Keratinocyte (primary cell): ENCODE measurements around the gene GPN3. TPM values are rescaled to one million over a fixed set of nuclear protein-coding genes. Genes with fewer than 3 reads are reported as not detected.

Experiments
- DNase-seq: peaks from one replicate; pipeline ENCODE4 v3.0.0-alpha.2; 2011; ENCODE audit warnings: low read depth, missing footprints, low spot score
- FAIRE-seq: peaks from 2 replicates; lab custom pipeline; 2011; peaks lifted over from hg19 to GRCh38; lab: Jason Lieb, UNC
- H2AFZ ChIP-seq: 2 replicates; pipeline ENCODE4 v1.6.0; 2012; ENCODE audit warnings: low read length, control low read depth, inconsistent platforms; ENCODE audit not compliant: control insufficient read depth
- H3K27ac ChIP-seq: 2 replicates; pipeline ENCODE4 v1.5.1; 2011; ENCODE audit warnings: low read length; ENCODE audit not compliant: control insufficient read depth, insufficient read depth
- H3K27me3 ChIP-seq: 3 replicates; pipeline ENCODE4 v1.6.0; 2011; ENCODE audit warnings: low read length; ENCODE audit not compliant: control insufficient read depth, insufficient read depth; ENCODE audit errors: extremely low read depth
- H3K36me3 ChIP-seq, 2 experiments: 2 replicates in 1 of 2; 3 replicates in 1 of 2; pipeline ENCODE4 v1.5.1; 2011; ENCODE audit warnings: low read length in 2 of 2, mild to moderate bottlenecking in 1 of 2; ENCODE audit not compliant: control insufficient read depth in 2 of 2, insufficient read depth in 2 of 2; ENCODE audit errors: extremely low read depth in 1 of 2
- H3K4me1 ChIP-seq: 3 replicates; pipeline ENCODE4 v1.5.1; 2011; ENCODE audit warnings: low read length; ENCODE audit not compliant: control insufficient read depth, insufficient read depth; ENCODE audit errors: extremely low read depth
- H3K4me2 ChIP-seq: 3 replicates; pipeline ENCODE4 v1.6.0; 2011; ENCODE audit warnings: low read depth, low read length; ENCODE audit not compliant: control insufficient read depth, insufficient read depth; ENCODE audit errors: extremely low read depth
- H3K4me3 ChIP-seq, 3 experiments: fragments of 200-600 bp in 1 of 3; sonication (generic) in 1 of 3; 2 replicates in 2 of 3; 3 replicates in 1 of 3; pipeline ENCODE4 v1.5.1; 2011 to 2016; ENCODE audit warnings: low read length in 3 of 3, mild to moderate bottlenecking in 3 of 3, control low read depth in 2 of 3, inconsistent platforms in 1 of 3, low read depth in 1 of 3, mixed read lengths in 1 of 3, mixed run types in 1 of 3, moderate library complexity in 1 of 3; ENCODE audit not compliant: control insufficient read depth in 2 of 3, insufficient read depth in 2 of 3; ENCODE audit errors: extremely low read depth in 1 of 3
- H3K79me2 ChIP-seq: 2 replicates; pipeline ENCODE4 v1.6.0; 2012; ENCODE audit warnings: low read length; ENCODE audit not compliant: control insufficient read depth, insufficient read depth
- H3K9ac ChIP-seq: 3 replicates; pipeline ENCODE4 v1.6.0; 2011; ENCODE audit warnings: low read length; ENCODE audit not compliant: control insufficient read depth, insufficient read depth; ENCODE audit errors: extremely low read depth
- H3K9me1 ChIP-seq: 3 replicates; pipeline ENCODE4 v1.6.0; 2011; ENCODE audit warnings: low read length; ENCODE audit not compliant: control insufficient read depth, insufficient read depth; ENCODE audit errors: extremely low read depth
- H3K9me3 ChIP-seq: 2 replicates; pipeline ENCODE4 v1.5.1; 2012; ENCODE audit warnings: low read depth, low read length; ENCODE audit not compliant: control insufficient read depth
- H4K20me1 ChIP-seq: 3 replicates; pipeline ENCODE4 v1.6.0; 2011; ENCODE audit warnings: low read length; ENCODE audit not compliant: control insufficient read depth, insufficient read depth; ENCODE audit errors: extremely low read depth
- CTCF ChIP-seq, 3 experiments: IDR thresholded peaks in 1 of 3; conservative IDR thresholded peaks in 1 of 3; optimal IDR thresholded peaks in 1 of 3; 2 replicates in 2 of 3; 3 replicates in 1 of 3; pipeline versions ENCODE3 to v1.5.1; 2011; ENCODE audit warnings: low read length in 3 of 3, mild to moderate bottlenecking in 3 of 3, moderate library complexity in 2 of 3, control low read depth in 1 of 3, inconsistent platforms in 1 of 3; ENCODE audit not compliant: insufficient read depth in 2 of 3; ENCODE audit errors: extremely low read depth in 1 of 3
- EZH2 ChIP-seq: IDR thresholded peaks from one replicate; pipeline ENCODE4 v1.6.1; 2012; ENCODE audit warnings: inconsistent platforms, mild to moderate bottlenecking, low read length, moderate library complexity
- dilution Hi-C: fragments of 300-500 bp; cut with MboI; formaldehyde crosslinking; loops from one replicate; pipeline ENCODE4 v1.7.0; 2020; ENCODE audit warnings: low sequenced_read_pairs; ENCODE audit not compliant: extremely low pct_ligation_motif_present
- polyA plus RNA-seq, 5 experiments: library from polyadenylated mRNA; depleted of rRNA in 3 of 5; stranded (reverse) in 3 of 5; stranded (forward) in 1 of 5; unstranded in 1 of 5; fragments of >200 nt; gene quantifications; 1 replicate in 1 of 5; 2 replicates in 3 of 5; 3 replicates in 1 of 5; pipeline versions ENCODE4 v1.2.1 to v1.2.3, GENCODE V29; 2011 to 2012; ENCODE audit warnings: missing spikeins in 2 of 5, low read depth in 1 of 5, low replicate concordance in 1 of 5

The GPN3 gene
- polyA plus RNA-seq, 1 donor (not counting 4 experiments of a cell fraction or from before 2014, with no cell fraction given): 35.5 TPM

- H3K9me3 ChIP-seq: no peaks in the 10 kb centered on the region
- no peak overlapping the region for H3K4me3 ChIP-seq
- H3K79me2 ChIP-seq: peaks cover 44% of the 10 kb centered on the region
- no peaks in the 10 kb centered on the region for H4K20me1 ChIP-seq
- H3K9ac ChIP-seq: no peak overlapping the region
- H3K27ac ChIP-seq: no peak overlapping the region
- no peak for FAIRE-seq
- dilution Hi-C loops: no loop called here
- no peak for TF ChIP-seq CTCF (optimal IDR thresholded peaks at IDR 0.05 in 1 of 3, IDR thresholded peaks at IDR 0.05 in 1 of 3, conservative IDR thresholded peaks at IDR 0.05 in 1 of 3; ENCODE audit: extremely low read depth in 1 of 3, insufficient read depth in 2 of 3, low read length in 3 of 3)
- TF ChIP-seq EZH2: no peak
- H3K4me2 ChIP-seq: no peak overlapping the region
- H2AFZ ChIP-seq: no peak overlapping the region
- H3K36me3 ChIP-seq: peaks cover 19 to 24% of the 10 kb centered on the region in 2 experiments
- DNase-seq: no peak
- H3K4me1 ChIP-seq: no peaks in the 10 kb centered on the region
- no peaks in the 10 kb centered on the region for H3K27me3 ChIP-seq
- no peaks in the 10 kb centered on the region for H3K9me1 ChIP-seq
Observed at GRCh38 chr12:110444455-110444854, 23.6 kb downstream of the GPN3 start.

- Histone ChIP-seq H3K27me3 (no peaks in the 10 kb centered on the region), H4K20me1 (no peaks in the 10 kb centered on the region), H3K9ac (no peak overlapping the region), H3K9me1 (no peaks in the 10 kb centered on the region), H3K36me3 (peaks cover 4 to 9% of the 10 kb centered on the region in 2 experiments), H3K79me2 (no peaks in the 10 kb centered on the region), H3K4me1 (no peaks in the 10 kb centered on the region), H3K27ac (no peak overlapping the region), H3K4me3 (no peak overlapping the region), H2AFZ (no peak overlapping the region), H3K9me3 (no peaks in the 10 kb centered on the region), H3K4me2 (no peak overlapping the region)
- FAIRE-seq (no peak), DNase-seq (no peak)
- dilution Hi-C loops: no loop called here
- TF ChIP-seq CTCF (optimal IDR thresholded peaks at IDR 0.05 in 1 of 3, IDR thresholded peaks at IDR 0.05 in 1 of 3, conservative IDR thresholded peaks at IDR 0.05 in 1 of 3; ENCODE audit: extremely low read depth in 1 of 3, insufficient read depth in 2 of 3, low read length in 3 of 3) (no peak), EZH2 (no peak)
Observed at GRCh38 chr12:110436231-110436630, 31.8 kb downstream of the GPN3 start.
